IMR-90 (cell line): Measurements from ENCODE around the gene ACOD1. TPM values are rescaled to one million over a fixed set of nuclear protein-coding genes. Genes with fewer than 3 reads are reported as not detected.

Experiments
- ATAC-seq: fragments of 200-7000 bp; cut with Tn5 transposase; 2 replicates; pipeline ENCODE4 v1.9.1; 2020; ENCODE audit warnings: low read depth, mild to moderate bottlenecking, moderate library complexity
- BruUV-seq: library from RNA; stranded (reverse); fragments of 400-500 nt; replicated peaks from 2 replicates; lab custom pipeline; 2021; lab: Mats Ljungman, UMichigan
- CTCF ChIA-PET: fragments of 300-600 bp; formaldehyde crosslinking; extraction: SDS; loops from one replicate; lab custom pipeline; 2021; ENCODE audit warnings: antibody characterized with exemption; lab: Yijun Ruan, JAX
- POLR2A ChIA-PET: fragments of 300-600 bp; sonication (Branson Sonifier 250); formaldehyde crosslinking; loops from one replicate; lab custom pipeline; 2022; ENCODE audit warnings: antibody characterized with exemption; ENCODE audit not compliant: unreplicated experiment; lab: Charles Lee
- DNase-seq: peaks from one replicate; pipeline ENCODE4 v3.0.0; 2013
- H2AFZ ChIP-seq: replicated peaks from 2 replicates; pipeline ENCODE3; 2013; ENCODE audit warnings: low read length, mild to moderate bottlenecking; ENCODE audit not compliant: poor library complexity
- H2AK5ac ChIP-seq: 2 replicates; pipeline ENCODE4 v1.6.1; 2013; ENCODE audit warnings: low read depth, low read length, inconsistent platforms
- H2AK9ac ChIP-seq: replicated peaks from 2 replicates; pipeline ENCODE3; 2013; ENCODE audit warnings: mild to moderate bottlenecking, low read depth, low read length, moderate library complexity; ENCODE audit not compliant: poor library complexity
- H2BK120ac ChIP-seq: 2 replicates; pipeline ENCODE4 v1.6.1; 2013; ENCODE audit warnings: low read depth, low read length, inconsistent platforms
- H2BK15ac ChIP-seq: 3 replicates; pipeline ENCODE4 v1.6.1; 2013; ENCODE audit warnings: low read depth, low read length, inconsistent platforms
- H2BK20ac ChIP-seq: 2 replicates; pipeline ENCODE4 v1.6.1; 2013; ENCODE audit warnings: low read depth, mild to moderate bottlenecking, inconsistent platforms, low read length, moderate library complexity
- H2BK5ac ChIP-seq: 2 replicates; pipeline ENCODE4 v1.6.1; 2013; ENCODE audit warnings: mild to moderate bottlenecking, low read depth, low read length, inconsistent platforms; ENCODE audit not compliant: poor library complexity, severe bottlenecking
- H3K14ac ChIP-seq: replicated peaks from 2 replicates; pipeline ENCODE4 v1.6.1; 2013; ENCODE audit warnings: low read depth, low read length, inconsistent platforms
- H3K18ac ChIP-seq: 2 replicates; pipeline ENCODE4 v1.6.1; 2013; ENCODE audit warnings: low read depth, low read length, control low read depth
- H3K23ac ChIP-seq: 2 replicates; pipeline ENCODE4 v1.6.1; 2013; ENCODE audit warnings: low read depth, low read length, inconsistent platforms
- H3K27ac ChIP-seq: 2 replicates; pipeline ENCODE4 v1.5.1; 2013; ENCODE audit warnings: mild to moderate bottlenecking, control low read depth, low read length; ENCODE audit not compliant: insufficient read depth
- H3K27me3 ChIP-seq: 2 replicates; pipeline ENCODE4 v1.6.1; 2013; ENCODE audit warnings: low read length; ENCODE audit not compliant: control insufficient read depth, insufficient read depth
- H3K36me3 ChIP-seq: 2 replicates; pipeline ENCODE4 v1.6.1; 2013; ENCODE audit warnings: low read length, mixed read lengths; ENCODE audit not compliant: control insufficient read depth, insufficient read depth
- H3K4ac ChIP-seq: 2 replicates; pipeline ENCODE4 v1.6.1; 2013; ENCODE audit warnings: low read depth, low read length, inconsistent platforms
- H3K4me1 ChIP-seq: 2 replicates; pipeline ENCODE4 v1.6.1; 2013; ENCODE audit warnings: low read length, mixed read lengths; ENCODE audit not compliant: control insufficient read depth, insufficient read depth
- H3K4me2 ChIP-seq: 2 replicates; pipeline ENCODE4 v1.6.1; 2013; ENCODE audit warnings: low read depth, mild to moderate bottlenecking, control low read depth, low read length, moderate library complexity
- H3K4me3 ChIP-seq: 2 replicates; pipeline ENCODE4 v1.5.1; 2013; ENCODE audit warnings: low read depth, mild to moderate bottlenecking, control low read depth, low read length, moderate library complexity; ENCODE audit not compliant: insufficient read depth
- H3K56ac ChIP-seq: 2 replicates; pipeline ENCODE4 v1.6.1; 2013; ENCODE audit warnings: low read length, inconsistent platforms; ENCODE audit not compliant: insufficient read depth; ENCODE audit errors: extremely low read depth
- H3K79me1 ChIP-seq, 2 experiments: 2 replicates each; pipeline ENCODE4 v1.6.1; 2013; ENCODE audit warnings: low read length in 2 of 2, inconsistent platforms in 1 of 2, low read depth in 1 of 2
- H3K9ac ChIP-seq: 2 replicates; pipeline ENCODE4 v1.6.1; 2013; ENCODE audit warnings: low read depth, low read length, control low read depth
- H3K9me1 ChIP-seq: 2 replicates; pipeline ENCODE4 v1.6.1; 2013; ENCODE audit warnings: low read length, inconsistent platforms; ENCODE audit not compliant: insufficient read depth
- H3K9me3 ChIP-seq: 2 replicates; pipeline ENCODE4 v1.6.1; 2013; ENCODE audit warnings: low read length; ENCODE audit not compliant: control insufficient read depth, insufficient read depth
- H4K20me1 ChIP-seq: 2 replicates; pipeline ENCODE4 v1.6.1; 2013; ENCODE audit warnings: low read length, inconsistent platforms; ENCODE audit not compliant: insufficient read depth
- H4K5ac ChIP-seq: 2 replicates; pipeline ENCODE4 v1.6.1; 2013; ENCODE audit warnings: mild to moderate bottlenecking, low read depth, low read length, control low read depth
- H4K8ac ChIP-seq, 2 experiments: 2 replicates each; pipeline ENCODE4 v1.6.1; 2013; ENCODE audit warnings: low read depth in 2 of 2, low read length in 2 of 2, control low read depth in 1 of 2, inconsistent platforms in 1 of 2
- H4K91ac ChIP-seq: 2 replicates; pipeline ENCODE4 v1.6.1; 2013; ENCODE audit warnings: low read depth, low read length, inconsistent platforms; ENCODE audit not compliant: insufficient read depth
- CEBPB ChIP-seq: IDR thresholded peaks from 2 replicates; pipeline ENCODE4 v1.6.1; 2012; ENCODE audit warnings: low read depth, low read length, improper control_type of control experiment
- CHD1 ChIP-seq: IDR thresholded peaks from 2 replicates; pipeline ENCODE4 v1.6.1; 2012; ENCODE audit warnings: low read depth, low read length, improper control_type of control experiment
- CTCF ChIP-seq: conservative IDR thresholded peaks from 2 replicates; pipeline ENCODE4 v1.5.1; 2012; ENCODE audit warnings: mild to moderate bottlenecking, low read depth, low read length, improper control_type of control experiment
- FOS ChIP-seq: fragments of 150-350 bp; IDR thresholded peaks from 2 replicates; pipeline ENCODE4 v1.6.1; 2016; ENCODE audit warnings: low read depth, low read length
- MAFK ChIP-seq: IDR thresholded peaks from 2 replicates; pipeline ENCODE4 v1.6.1; 2012; ENCODE audit warnings: low read depth, low read length, improper control_type of control experiment
- MAZ ChIP-seq: IDR thresholded peaks from 2 replicates; pipeline ENCODE4 v1.6.1; 2012; ENCODE audit warnings: low read depth, mild to moderate bottlenecking, low read length, improper control_type of control experiment, moderate library complexity, borderline replicate concordance
- MXI1 ChIP-seq: IDR thresholded peaks from 2 replicates; pipeline ENCODE4 v1.6.1; 2012; ENCODE audit warnings: low read depth, mild to moderate bottlenecking, low read length, moderate library complexity, borderline replicate concordance
- NFE2L2 ChIP-seq: fragments of 150-350 bp; IDR thresholded peaks from 2 replicates; pipeline ENCODE4 v1.6.1; 2016; ENCODE audit warnings: low read depth, mild to moderate bottlenecking, low read length
- POLR2A ChIP-seq: IDR thresholded peaks from 2 replicates; pipeline ENCODE4 v1.6.1; 2012; ENCODE audit warnings: mild to moderate bottlenecking, low read depth, low read length
- RAD21 ChIP-seq: IDR thresholded peaks from 2 replicates; pipeline ENCODE4 v1.6.1; 2012; ENCODE audit warnings: low read length, improper control_type of control experiment
- RCOR1 ChIP-seq: IDR thresholded peaks from 2 replicates; pipeline ENCODE4 v1.6.1; 2012; ENCODE audit warnings: mild to moderate bottlenecking, low read length, improper control_type of control experiment; ENCODE audit not compliant: insufficient replicate concordance
- RFX5 ChIP-seq: IDR thresholded peaks from 2 replicates; pipeline ENCODE4 v1.8.0; 2012; ENCODE audit warnings: low read depth, mild to moderate bottlenecking, low read length, moderate library complexity
- SMC3 ChIP-seq: fragments of 150-350 bp; IDR thresholded peaks from 2 replicates; pipeline ENCODE4 v1.6.1; 2016; ENCODE audit warnings: low read depth, mild to moderate bottlenecking, antibody characterized with exemption, low read length, moderate library complexity
- USF2 ChIP-seq: fragments of 150-350 bp; IDR thresholded peaks from 2 replicates; pipeline ENCODE4 v1.6.1; 2017; ENCODE audit warnings: mild to moderate bottlenecking, antibody characterized with exemption, low read length, low read depth
- WGBS, 2 experiments: methylation state at CpG; one replicate each; pipeline versions ENCODE4 v1.1.5 to v1.1.7; 2013; ENCODE audit warnings: missing lambda C conversion rate in 2 of 2; ENCODE audit not compliant: insufficient read length in 1 of 2; ENCODE audit errors: extremely low coverage in 2 of 2; 5-methylcytosine and 5-hydroxymethylcytosine counted together
- dilution Hi-C: fragments of 300-500 bp; cut with HindIII; formaldehyde crosslinking; loops from one replicate; pipeline ENCODE4 v1.14.3; 2018; ENCODE audit warnings: low sequenced_read_pairs; ENCODE audit not compliant: unreplicated experiment
- in situ Hi-C: fragments of 300-500 bp; cut with MboI; formaldehyde crosslinking; loops from 3 replicates; pipeline ENCODE4 v1.14.3; 2019; ENCODE audit warnings: low sequenced_read_pairs, inconsistent platforms, mixed read lengths
- intact Hi-C: fragments of 100-400 bp; cut with micrococcal nuclease; formaldehyde crosslinking; loops from 2 replicates; pipeline ENCODE4 v1.10.0; 2022
- polyA plus RNA-seq, 3 experiments: library from polyadenylated mRNA; depleted of rRNA; stranded (reverse); fragments of >200 nt; gene quantifications; 2 replicates each; pipeline ENCODE4 v1.2.3, GENCODE V29; 2012; ENCODE audit warnings: low replicate concordance in 1 of 3
- total RNA-seq: library from RNA; depleted of rRNA; stranded (reverse); fragments of >200 nt; gene quantifications from 2 replicates; pipeline ENCODE4 v1.2.3, GENCODE V29; 2012

ACOD1 gene
- total and polyA plus RNA-seq, 2 of the 4 experiments (the other 2 are of a cell fraction): not detected

- TF ChIP-seq SMC3 (no peak), MAZ (no peak), CHD1 (no peak), RAD21 (no peak), RCOR1 (no peak), USF2 (no peak), MXI1 (no peak), MAFK (no peak), POLR2A (no peak), CTCF (no peak), RFX5 (no peak), FOS (no peak), CEBPB (no peak), NFE2L2 (no peak)
- Histone ChIP-seq H3K14ac (no peak overlapping the region), H3K79me1 (no peaks in the 10 kb centered on the region), H2AK5ac (no peak overlapping the region), H3K9ac (no peak overlapping the region), H2AFZ (no peak overlapping the region), H4K8ac (no peak overlapping the region), H2BK20ac (no peak overlapping the region), H4K5ac (no peak overlapping the region), H3K18ac (no peak overlapping the region), H3K27me3 (peaks cover 6% of the 10 kb centered on the region; the same call in 1 of the 2 replicates), H2BK15ac (no peak overlapping the region), H4K91ac (no peak overlapping the region), H3K36me3 (no peaks in the 10 kb centered on the region), H3K56ac (no peak overlapping the region), H2BK5ac (no peak overlapping the region), H3K4me3 (no peak overlapping the region), H3K4me2 (no peak overlapping the region), H3K27ac (no peak overlapping the region), H3K23ac (no peak overlapping the region), H2BK120ac (no peak overlapping the region), H3K4me1 (no peaks in the 10 kb centered on the region), H4K20me1 (no peaks in the 10 kb centered on the region), H3K9me3 (no peaks in the 10 kb centered on the region), H3K9me1 (no peaks in the 10 kb centered on the region), H3K4ac (no peak overlapping the region), H2AK9ac (no peak overlapping the region)
- DNase-seq: no peak
- no CpG with 5 or more reads among the region's 3 CpGs for WGBS, 2 experiments
- POLR2A ChIA-PET: no interaction called here
- in situ Hi-C loops (no loop called here), dilution Hi-C loops (no loop called here), intact Hi-C loops (no loop called here)
- BruUV-seq: no TSS peak
- no peak for ATAC-seq
- CTCF ChIA-PET: interaction anchor here (0.6 kb wide), 1 partner anchor 440 kb away, joined by 4 read pairs; no protein-coding TSS in a partner anchor
Measured at GRCh38 chr13:76953968-76954367, 5.7 kb downstream of the ACOD1 start.
